GM13976 (cell line): ENCODE results near the gene COL4A2.
A peak's percentile ranks its signal among the peaks of the same experiment; 100 is the strongest.

Experiments used
- DNase-seq: peaks from one replicate; pipeline ENCODE4 v3.0.0; 2012; ENCODE audit warnings: low spot score
- CTCF ChIP-seq: IDR thresholded peaks from 2 replicates; pipeline ENCODE4 v1.5.1; 2012; ENCODE audit warnings: borderline replicate concordance, mild to moderate bottlenecking; ENCODE audit not compliant: insufficient read depth; ENCODE audit errors: extremely low read depth, missing control alignments, control extremely low read depth
- in situ Hi-C: fragments of 300-500 bp; cut with MboI; formaldehyde crosslinking; loops from one replicate; pipeline ENCODE4 v1.12.0; 2022; ENCODE audit warnings: low sequenced_read_pairs, mixed read lengths, inconsistent platforms; ENCODE audit not compliant: unreplicated experiment

The COL4A2 gene

GRCh38 chr13:110438211-110438610 is 131.1 kb downstream of the COL4A2 start:
- in situ Hi-C loops, result no loop called here

GRCh38 chr13:110438776-110439175 is 131.7 kb downstream of the COL4A2 start:
- no peak for TF ChIP-seq CTCF
- in situ Hi-C loops, result no loop called here

More at GRCh38 chr13:110438211-110438610, 131.1 kb downstream of the COL4A2 start:
- no peak for DNase-seq
- no peak for TF ChIP-seq CTCF

GRCh38 chr13:110440946-110441731 is 134.1 kb downstream of the COL4A2 start:
- TF ChIP-seq CTCF, result no peak
- in situ Hi-C loops, result no loop called here
- no peak for DNase-seq

More at GRCh38 chr13:110438776-110439175, 131.7 kb downstream of the COL4A2 start:
- DNase-seq, result no peak

- in situ Hi-C loops, result no loop called here
- no peak for DNase-seq
- no peak for TF ChIP-seq CTCF
These were observed 136.0 kb downstream of the COL4A2 start for GRCh38 chr13:110442930-110443621.

- peak; percentile 48 for DNase-seq
- TF ChIP-seq CTCF, result no peak
- in situ Hi-C loops, result no loop called here
These were observed 136.6 kb downstream of the COL4A2 start for GRCh38 chr13:110443622-110444225.

GRCh38 chr13:110444226-110444653 is 137.2 kb downstream of the COL4A2 start:
- TF ChIP-seq CTCF, result peak; percentile 41
- in situ Hi-C loops, result no loop called here
- peak; percentile 57 for DNase-seq
